Endothelial cell of coronary artery (primary cell): ENCODE results near the gene THSD1. TPM values are rescaled to one million over a fixed set of nuclear protein-coding genes. Genes with fewer than 3 reads are reported as not detected.

Source experiments
- total RNA-seq: library from RNA; depleted of rRNA; stranded (reverse); fragments of >200 nt; gene quantifications from 2 replicates; pipeline ENCODE4 v1.2.3, GENCODE V29; 2014

Gene THSD1
- 26.5 and 62.7 TPM in 2 replicates for total RNA-seq

GRCh38 chr13:52405767-52406494, at the start of gene THSD1:
THSD1 (minus strand) TSS chr13:52406172; CDS start chr13:52402600, 3,572 bp downstream.

GRCh38 chr13:52454820-52455676, 49.1 kb upstream of the THSD1 start, which contains the start of gene CKAP2:
CKAP2 (plus strand) TSS chr13:52455478; CDS start chr13:52455557, 79 bp downstream.

GRCh38 chr13:52450012-52450792, 44.2 kb upstream of the THSD1 start, which contains the start of gene VPS36:
VPS36 (minus strand) TSS chr13:52450634; CDS start chr13:52450594, 40 bp downstream.

Other genes starting within 250 kb of the THSD1 start
- gene NEK3, start 246.6 kb downstream of the THSD1 start, total RNA-seq: 12.8 and 15.2 TPM in 2 replicates
- 18.6 and 22.8 TPM in 2 replicates for gene VPS36, start 44.5 kb upstream of the THSD1 start, total RNA-seq
- 17.5 and 26.0 TPM in 2 replicates for gene CKAP2, start 49.3 kb upstream of the THSD1 start, total RNA-seq
- 3.5 and 4.6 TPM in 2 replicates for gene HNRNPA1L2, start 236.3 kb upstream of the THSD1 start, total RNA-seq
- gene SUGT1, start 246.7 kb upstream of the THSD1 start, total RNA-seq: 61.1 and 63.5 TPM in 2 replicates